ENCODE data around the gene GTF3C1.

DNA sequence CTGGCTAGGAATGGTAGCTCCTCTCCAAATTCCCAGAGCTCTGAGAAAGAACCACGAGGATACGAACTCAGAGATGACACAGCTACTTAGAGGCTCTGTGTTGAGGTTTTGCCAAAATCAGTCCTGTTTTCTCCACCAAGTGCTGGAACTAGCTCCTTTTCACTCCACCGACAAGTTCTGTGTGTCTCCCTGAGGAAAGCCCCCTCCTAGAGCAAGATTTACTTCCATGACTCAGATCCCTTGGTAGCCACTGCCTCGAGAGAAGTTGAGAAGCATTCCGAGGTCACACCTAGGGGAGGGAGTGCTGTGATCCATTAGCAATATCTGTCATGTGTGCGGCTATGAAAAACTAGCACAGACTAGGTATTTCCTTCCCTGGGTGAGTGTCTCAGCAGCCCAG, 117.2 kb downstream of the GTF3C1 start:
- no peak for TF ChIP-seq PITX1 (CRISPR knock-in tag; IDR thresholded peaks at IDR 0.05)
- TF ChIP-seq, protein P1, sequence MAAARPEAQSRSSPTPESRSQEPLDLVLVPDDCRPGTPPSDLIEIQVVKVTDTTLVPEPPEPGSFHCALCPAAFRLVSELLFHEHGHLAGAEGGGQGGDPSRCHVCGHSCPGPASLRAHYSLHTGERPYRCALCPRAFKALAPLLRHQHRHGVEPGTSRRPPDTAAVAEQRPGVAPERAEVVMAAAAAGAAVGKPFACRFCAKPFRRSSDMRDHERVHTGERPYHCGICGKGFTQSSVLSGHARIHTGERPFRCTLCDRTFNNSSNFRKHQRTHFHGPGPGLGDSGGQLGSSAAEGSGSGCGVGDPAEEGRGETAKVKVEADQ (CRISPR knock-in tag; IDR thresholded peaks at IDR 0.05; ENCODE audit: borderline replicate concordance), result no peak
- no peak for TF ChIP-seq SOX6 (IDR thresholded peaks at IDR 0.05)
- no peak for TF ChIP-seq SOX6 (CRISPR knock-in tag; IDR thresholded peaks at IDR 0.05)
- no peak for TF ChIP-seq EP300 (IDR thresholded peaks at IDR 0.05; ENCODE audit: low read depth in 2 of 2, low read length in 2 of 2)
- no peak for TF ChIP-seq EP300 (CRISPR knock-in tag; IDR thresholded peaks at IDR 0.05; ENCODE audit: borderline replicate concordance)
- TF ChIP-seq KDM6A (CRISPR knock-in tag; IDR thresholded peaks at IDR 0.05; ENCODE audit: low read depth), result no peak
- TF ChIP-seq, protein P2, sequence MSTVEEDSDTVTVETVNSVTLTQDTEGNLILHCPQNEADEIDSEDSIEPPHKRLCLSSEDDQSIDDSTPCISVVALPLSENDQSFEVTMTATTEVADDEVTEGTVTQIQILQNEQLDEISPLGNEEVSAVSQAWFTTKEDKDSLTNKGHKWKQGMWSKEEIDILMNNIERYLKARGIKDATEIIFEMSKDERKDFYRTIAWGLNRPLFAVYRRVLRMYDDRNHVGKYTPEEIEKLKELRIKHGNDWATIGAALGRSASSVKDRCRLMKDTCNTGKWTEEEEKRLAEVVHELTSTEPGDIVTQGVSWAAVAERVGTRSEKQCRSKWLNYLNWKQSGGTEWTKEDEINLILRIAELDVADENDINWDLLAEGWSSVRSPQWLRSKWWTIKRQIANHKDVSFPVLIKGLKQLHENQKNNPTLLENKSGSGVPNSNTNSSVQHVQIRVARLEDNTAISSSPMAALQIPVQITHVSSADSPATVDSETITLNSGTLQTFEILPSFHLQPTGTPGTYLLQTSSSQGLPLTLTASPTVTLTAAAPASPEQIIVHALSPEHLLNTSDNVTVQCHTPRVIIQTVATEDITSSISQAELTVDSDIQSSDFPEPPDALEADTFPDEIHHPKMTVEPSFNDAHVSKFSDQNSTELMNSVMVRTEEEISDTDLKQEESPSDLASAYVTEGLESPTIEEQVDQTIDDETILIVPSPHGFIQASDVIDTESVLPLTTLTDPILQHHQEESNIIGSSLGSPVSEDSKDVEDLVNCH (CRISPR knock-in tag; IDR thresholded peaks at IDR 0.05), result no peak
- TF ChIP-seq USF2 (IDR thresholded peaks at IDR 0.05; ENCODE audit: low read depth, low read length), result no peak
- TF ChIP-seq USF2 (CRISPR knock-in tag; IDR thresholded peaks at IDR 0.05; ENCODE audit: borderline replicate concordance), result no peak
- no peak for TF ChIP-seq ZNF282 (IDR thresholded peaks at IDR 0.05; ENCODE audit: partially characterized antibody)
- TF ChIP-seq ZNF121 (CRISPR knock-in tag; IDR thresholded peaks at IDR 0.05), result no peak
- TF ChIP-seq ZFAT (CRISPR knock-in tag; conservative IDR thresholded peaks at IDR 0.05), result no peak
- TF ChIP-seq ZNF143 (CRISPR knock-in tag; IDR thresholded peaks at IDR 0.05), result no peak
- no peak for TF ChIP-seq EZH2 (conservative IDR thresholded peaks at IDR 0.05; ENCODE audit: low read depth, low read length)

Data from HepG2 (cell line).